Measurements from ENCODE around the gene METTL27.

Gene METTL27

DNA sequence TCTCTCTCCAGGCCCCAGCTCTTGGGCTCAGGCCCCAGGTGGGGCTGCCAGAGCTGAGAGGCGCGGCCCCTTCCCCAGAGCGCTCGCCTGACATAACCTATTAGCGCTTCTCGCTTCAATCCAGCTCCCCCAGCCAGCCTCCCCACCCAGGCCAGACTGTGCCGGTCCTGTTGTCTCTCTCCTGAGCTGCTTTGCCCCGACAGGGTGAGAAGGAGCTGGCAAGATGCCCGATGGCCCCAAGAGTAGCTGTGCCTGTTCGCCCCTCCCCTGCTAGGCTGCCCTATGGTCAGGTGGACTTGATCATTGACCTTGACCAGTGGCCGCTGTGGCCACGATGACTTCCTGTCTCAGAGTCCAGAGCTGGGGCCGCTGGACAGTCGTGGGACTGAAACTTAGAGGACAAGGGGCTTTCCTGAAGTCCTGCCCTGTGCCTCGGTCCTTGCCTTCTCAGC, 27.8 kb upstream of the METTL27 start:
- Histone ChIP-seq H3K9me2 (replicated peaks; ENCODE audit: low read depth, low read length) (no peaks in the 10 kb centered on the region), H3K4me3 (ENCODE audit: low read length, poor library complexity, severe bottlenecking) (no peak overlapping the region), H3K36me3 (ENCODE audit: insufficient read depth, low read length) (no peaks in the 10 kb centered on the region), H3K4me2 (ENCODE audit: low read depth, low read length, poor library complexity, severe bottlenecking) (no peak overlapping the region), H3K9me3 (ENCODE audit: insufficient read depth, low read depth, low read length) (no peaks in the 10 kb centered on the region), H3K27me3 (ENCODE audit: insufficient read depth, low read length, poor library complexity, severe bottlenecking) (no peaks in the 10 kb centered on the region), H2AFZ (ENCODE audit: low read length) (no peak overlapping the region), H4K20me1 (ENCODE audit: insufficient read depth, low read length, poor library complexity, severe bottlenecking) (no peaks in the 10 kb centered on the region), H3K9ac (ENCODE audit: low read depth, low read length, poor library complexity, severe bottlenecking) (no peak overlapping the region), H3K79me2 (ENCODE audit: insufficient read depth, low read length) (no peaks in the 10 kb centered on the region), H3K4me1 (ENCODE audit: insufficient read depth, low read length, poor library complexity, severe bottlenecking) (no peaks in the 10 kb centered on the region), H3F3A (ENCODE audit: low read depth) (no peaks in the 10 kb centered on the region)
- TF ChIP-seq EZH2phosphoT487 (IDR thresholded peaks at IDR 0.05; ENCODE audit: borderline replicate concordance) = no peak
- TF ChIP-seq, protein P1, sequence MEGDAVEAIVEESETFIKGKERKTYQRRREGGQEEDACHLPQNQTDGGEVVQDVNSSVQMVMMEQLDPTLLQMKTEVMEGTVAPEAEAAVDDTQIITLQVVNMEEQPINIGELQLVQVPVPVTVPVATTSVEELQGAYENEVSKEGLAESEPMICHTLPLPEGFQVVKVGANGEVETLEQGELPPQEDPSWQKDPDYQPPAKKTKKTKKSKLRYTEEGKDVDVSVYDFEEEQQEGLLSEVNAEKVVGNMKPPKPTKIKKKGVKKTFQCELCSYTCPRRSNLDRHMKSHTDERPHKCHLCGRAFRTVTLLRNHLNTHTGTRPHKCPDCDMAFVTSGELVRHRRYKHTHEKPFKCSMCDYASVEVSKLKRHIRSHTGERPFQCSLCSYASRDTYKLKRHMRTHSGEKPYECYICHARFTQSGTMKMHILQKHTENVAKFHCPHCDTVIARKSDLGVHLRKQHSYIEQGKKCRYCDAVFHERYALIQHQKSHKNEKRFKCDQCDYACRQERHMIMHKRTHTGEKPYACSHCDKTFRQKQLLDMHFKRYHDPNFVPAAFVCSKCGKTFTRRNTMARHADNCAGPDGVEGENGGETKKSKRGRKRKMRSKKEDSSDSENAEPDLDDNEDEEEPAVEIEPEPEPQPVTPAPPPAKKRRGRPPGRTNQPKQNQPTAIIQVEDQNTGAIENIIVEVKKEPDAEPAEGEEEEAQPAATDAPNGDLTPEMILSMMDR (conservative IDR thresholded peaks at IDR 0.05; ENCODE audit: low read length) = no peak

DNA sequence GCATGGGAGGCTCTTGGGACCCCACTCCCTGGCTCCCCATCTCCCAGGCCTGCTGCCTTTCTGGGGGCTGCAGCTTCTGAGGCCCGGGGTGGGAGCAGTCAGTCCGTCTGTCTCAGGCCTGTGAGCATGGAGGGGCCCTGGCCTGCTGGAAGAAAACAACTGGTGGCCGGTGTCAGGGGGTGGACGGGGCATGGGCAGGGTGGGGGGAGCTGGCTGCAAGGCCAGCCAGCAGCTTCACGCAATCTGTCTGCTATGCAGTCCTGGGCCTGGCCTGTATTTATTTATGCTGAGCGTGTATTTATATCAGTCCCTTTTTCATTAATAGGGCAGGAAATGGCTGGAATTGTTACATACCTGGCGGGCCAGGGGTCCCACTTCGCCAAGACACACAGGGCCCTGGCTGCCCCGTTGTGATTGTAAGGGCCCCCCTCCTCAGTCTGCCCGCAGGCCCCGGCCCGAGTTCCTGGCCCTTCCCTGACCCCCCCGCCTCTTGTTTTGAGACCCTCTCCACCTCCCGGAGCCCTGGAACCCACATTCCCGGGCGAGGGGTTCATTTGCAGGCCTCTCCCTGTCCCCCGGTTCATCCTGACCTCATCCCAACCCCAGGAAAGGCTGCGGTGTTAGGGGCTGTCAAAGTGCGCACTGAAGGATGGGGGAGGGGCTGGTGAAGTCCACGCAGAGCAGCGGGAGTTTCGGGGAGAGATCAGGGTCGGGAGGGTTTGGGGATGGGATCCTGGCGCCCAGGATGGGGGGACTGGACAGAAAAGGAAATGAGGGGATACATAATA, 26.9 kb upstream of the METTL27 start:
- no peak for TF ChIP-seq EZH2phosphoT487 (IDR thresholded peaks at IDR 0.05; ENCODE audit: borderline replicate concordance)
- TF ChIP-seq, protein P1 (conservative IDR thresholded peaks at IDR 0.05; ENCODE audit: low read length) = no peak
- Histone ChIP-seq H3K9me3 (ENCODE audit: insufficient read depth, low read depth, low read length) (no peaks in the 10 kb centered on the region), H3K9me2 (replicated peaks; ENCODE audit: low read depth, low read length) (no peaks in the 10 kb centered on the region), H4K20me1 (ENCODE audit: insufficient read depth, low read length, poor library complexity, severe bottlenecking) (no peaks in the 10 kb centered on the region), H3K36me3 (ENCODE audit: insufficient read depth, low read length) (no peaks in the 10 kb centered on the region), H3K4me3 (ENCODE audit: low read length, poor library complexity, severe bottlenecking) (no peak overlapping the region), H3F3A (ENCODE audit: low read depth) (no peaks in the 10 kb centered on the region), H3K27me3 (ENCODE audit: insufficient read depth, low read length, poor library complexity, severe bottlenecking) (no peaks in the 10 kb centered on the region), H3K9ac (ENCODE audit: low read depth, low read length, poor library complexity, severe bottlenecking) (no peak overlapping the region), H3K4me1 (ENCODE audit: insufficient read depth, low read length, poor library complexity, severe bottlenecking) (no peaks in the 10 kb centered on the region), H3K4me2 (ENCODE audit: low read depth, low read length, poor library complexity, severe bottlenecking) (no peak overlapping the region), H3K79me2 (ENCODE audit: insufficient read depth, low read length) (no peaks in the 10 kb centered on the region), H2AFZ (ENCODE audit: low read length) (no peak overlapping the region)

DNA sequence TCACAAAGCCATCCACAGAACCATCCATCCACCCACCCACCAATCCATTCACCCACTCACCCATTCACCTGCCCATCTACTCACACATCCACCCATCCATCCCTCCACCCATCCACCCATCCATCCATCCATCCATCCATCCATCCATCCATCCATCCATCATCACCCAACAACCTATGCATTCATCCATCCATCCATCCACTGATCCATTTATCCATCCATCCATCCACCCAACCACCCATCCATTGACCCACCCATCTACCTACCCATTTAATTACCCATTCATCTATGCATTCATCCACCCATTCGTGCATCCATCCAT, 24.1 kb upstream of the METTL27 start:
- H3F3A ChIP-seq (ENCODE audit: low read depth) = no peaks in the 10 kb centered on the region
- H4K20me1 ChIP-seq (ENCODE audit: insufficient read depth, low read length, poor library complexity, severe bottlenecking) = no peaks in the 10 kb centered on the region
- no peak overlapping the region for H2AFZ ChIP-seq (ENCODE audit: low read length)
- H3K4me2 ChIP-seq (ENCODE audit: low read depth, low read length, poor library complexity, severe bottlenecking) = no peak overlapping the region
- no peak overlapping the region for H3K9ac ChIP-seq (ENCODE audit: low read depth, low read length, poor library complexity, severe bottlenecking)
- H3K27me3 ChIP-seq (ENCODE audit: insufficient read depth, low read length, poor library complexity, severe bottlenecking) = no peaks in the 10 kb centered on the region
- no peaks in the 10 kb centered on the region for H3K4me1 ChIP-seq (ENCODE audit: insufficient read depth, low read length, poor library complexity, severe bottlenecking)
- no peaks in the 10 kb centered on the region for H3K9me3 ChIP-seq (ENCODE audit: insufficient read depth, low read depth, low read length)
- TF ChIP-seq, protein P1 (conservative IDR thresholded peaks at IDR 0.05; ENCODE audit: low read length) = no peak
- TF ChIP-seq EZH2phosphoT487 (IDR thresholded peaks at IDR 0.05; ENCODE audit: borderline replicate concordance) = no peak
- H3K79me2 ChIP-seq (ENCODE audit: insufficient read depth, low read length) = no peaks in the 10 kb centered on the region
- H3K9me2 ChIP-seq (replicated peaks; ENCODE audit: low read depth, low read length) = no peaks in the 10 kb centered on the region
- no peaks in the 10 kb centered on the region for H3K36me3 ChIP-seq (ENCODE audit: insufficient read depth, low read length)
- no peak overlapping the region for H3K4me3 ChIP-seq (ENCODE audit: low read length, poor library complexity, severe bottlenecking)

Measured in Loucy (cell line).